NCI-H128 (cell line): ENCODE measurements around the gene SNX3.

ENCODE experiments used
- DNase-seq: peaks from one replicate; lab custom pipeline; 2025; ENCODE audit not compliant: unreplicated experiment; lab: John Stamatoyannopoulos, UW

Gene SNX3

GRCh38 chr6:108207013-108207412, 53.8 kb downstream of the SNX3 start:
- no peak for DNase-seq

GRCh38 chr6:108203189-108204112, 57.4 kb downstream of the SNX3 start:
- DNase-seq = no peak

DNA sequence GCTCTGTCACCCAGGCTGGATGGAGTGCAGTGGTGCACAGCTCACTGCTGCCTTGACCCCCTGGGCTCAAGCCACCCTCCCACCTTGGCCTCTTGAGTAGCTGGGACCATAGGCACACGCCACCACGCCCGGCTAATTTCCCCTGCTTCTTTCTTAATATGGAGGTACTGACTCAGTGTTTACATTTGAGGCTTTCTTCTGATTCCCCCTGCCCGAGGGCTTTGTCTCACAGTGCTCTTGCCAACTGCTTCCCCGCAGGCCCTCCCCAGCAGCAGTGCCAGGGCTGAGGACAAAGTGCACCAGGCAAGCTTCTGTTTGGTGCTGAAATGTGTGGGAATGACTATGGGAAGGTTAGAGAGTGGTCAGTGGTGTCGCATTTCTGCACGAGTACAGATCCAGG, 60.2 kb downstream of the SNX3 start:
- DNase-seq = no peak

GRCh38 chr6:108200186-108200585, 60.7 kb downstream of the SNX3 start:
- DNase-seq = no peak

DNA sequence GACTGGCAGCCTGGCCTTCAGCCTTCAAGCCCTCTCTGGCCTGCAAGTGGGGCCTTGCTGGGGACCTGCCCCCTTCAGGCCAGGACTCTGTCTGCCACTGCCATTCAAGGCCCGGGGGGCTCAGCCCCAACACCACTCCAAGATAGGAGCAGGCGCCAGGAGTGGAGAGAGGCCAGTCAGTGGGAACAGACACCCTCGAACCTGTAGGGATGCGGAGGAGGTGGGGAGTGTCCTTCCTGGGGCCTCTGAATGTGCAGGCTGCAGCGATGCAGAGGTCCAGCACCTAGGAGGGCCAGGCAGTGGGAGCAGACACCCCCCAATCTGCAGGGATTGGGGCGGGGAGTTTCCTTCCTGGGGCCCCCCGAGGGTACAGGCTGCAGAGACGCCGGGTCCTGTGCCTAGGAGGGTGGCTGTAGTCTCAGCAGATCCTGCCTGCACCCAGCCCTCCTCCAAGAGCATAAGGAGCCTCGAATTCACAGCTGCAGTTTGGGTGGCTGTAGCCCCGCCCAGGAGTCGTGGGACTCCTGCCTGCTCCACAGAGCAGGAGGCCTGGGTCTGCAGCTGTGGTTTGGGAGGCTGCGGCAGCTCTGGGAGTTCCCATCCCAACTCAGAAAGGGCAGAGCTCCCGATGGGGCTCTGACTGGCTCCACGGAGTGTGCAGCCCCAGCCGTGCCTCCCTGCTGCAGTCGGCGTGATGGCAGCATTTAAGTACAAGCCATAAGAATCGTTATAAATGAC, 61.9 kb downstream of the SNX3 start:
- no peak for DNase-seq

- no peak for DNase-seq
Observed at GRCh38 chr6:108195209-108195608, 65.6 kb downstream of the SNX3 start.

GRCh38 chr6:108194503-108194902, 66.3 kb downstream of the SNX3 start:
- DNase-seq = no peak

- no peak for DNase-seq
Observed at GRCh38 chr6:108193835-108194234, 67.0 kb downstream of the SNX3 start.

- DNase-seq = no peak
Observed at GRCh38 chr6:108193131-108193530, 67.7 kb downstream of the SNX3 start.

DNA sequence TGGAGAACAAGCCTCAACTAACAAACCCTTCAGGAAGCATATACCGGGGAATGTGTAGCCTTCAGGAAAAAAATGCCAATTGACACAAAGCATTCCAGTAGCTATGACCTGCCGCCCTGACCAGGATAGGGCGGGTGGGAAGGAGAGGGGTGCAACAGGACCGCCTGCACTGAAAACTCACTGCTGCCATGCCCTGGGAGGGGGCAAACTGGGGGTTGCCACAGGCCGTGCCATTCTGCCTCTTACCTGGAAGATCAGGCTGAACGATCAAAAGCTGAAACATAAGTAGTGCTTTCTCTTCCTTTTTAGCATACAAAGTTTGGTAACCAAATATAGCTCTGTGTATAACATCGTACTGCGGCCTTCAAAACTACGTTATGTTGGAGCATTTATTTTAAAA, 73.3 kb downstream of the SNX3 start:
- no peak for DNase-seq

- no peak for DNase-seq
Observed at GRCh38 chr6:108186226-108186625, 74.6 kb downstream of the SNX3 start.

DNA sequence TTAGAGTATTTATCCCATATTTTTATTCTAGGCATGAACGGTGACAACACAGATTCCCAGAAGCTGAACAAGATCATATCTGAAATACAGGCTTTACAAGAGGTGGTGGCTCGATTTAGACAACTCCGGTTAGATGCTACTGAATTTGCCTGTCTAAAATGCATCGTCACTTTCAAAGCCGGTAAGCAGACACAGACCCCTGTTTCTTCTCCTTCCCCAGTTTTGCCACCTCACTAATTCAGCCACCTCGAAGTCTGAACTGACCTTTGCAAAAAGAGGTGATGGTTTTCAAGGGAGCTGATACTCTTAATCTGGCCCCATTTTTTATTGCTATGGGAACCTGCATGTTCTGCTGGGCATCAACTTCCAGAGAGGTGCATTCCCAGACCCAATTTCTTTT, 80.1 kb downstream of the SNX3 start:
- DNase-seq = no peak

DNA sequence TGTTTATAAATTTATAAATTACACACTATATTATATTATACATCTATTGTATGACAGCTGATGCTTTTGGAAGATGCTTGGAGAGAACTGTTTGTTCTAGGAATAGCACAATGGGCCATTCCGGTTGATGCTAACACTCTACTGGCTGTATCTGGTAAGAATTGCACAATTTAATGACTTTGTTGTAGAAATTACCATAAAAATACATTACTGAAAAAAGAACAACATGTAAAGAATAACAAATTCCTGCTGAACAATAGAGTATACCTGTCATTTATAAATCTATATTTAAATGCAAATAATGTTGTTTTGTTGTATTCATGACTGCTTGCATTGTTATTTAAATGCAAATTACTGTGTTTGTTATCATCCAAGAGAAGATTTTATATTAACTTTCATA, 80.6 kb downstream of the SNX3 start:
- no peak for DNase-seq

- DNase-seq = no peak
Observed at GRCh38 chr6:108179741-108180140, 81.1 kb downstream of the SNX3 start.

DNA sequence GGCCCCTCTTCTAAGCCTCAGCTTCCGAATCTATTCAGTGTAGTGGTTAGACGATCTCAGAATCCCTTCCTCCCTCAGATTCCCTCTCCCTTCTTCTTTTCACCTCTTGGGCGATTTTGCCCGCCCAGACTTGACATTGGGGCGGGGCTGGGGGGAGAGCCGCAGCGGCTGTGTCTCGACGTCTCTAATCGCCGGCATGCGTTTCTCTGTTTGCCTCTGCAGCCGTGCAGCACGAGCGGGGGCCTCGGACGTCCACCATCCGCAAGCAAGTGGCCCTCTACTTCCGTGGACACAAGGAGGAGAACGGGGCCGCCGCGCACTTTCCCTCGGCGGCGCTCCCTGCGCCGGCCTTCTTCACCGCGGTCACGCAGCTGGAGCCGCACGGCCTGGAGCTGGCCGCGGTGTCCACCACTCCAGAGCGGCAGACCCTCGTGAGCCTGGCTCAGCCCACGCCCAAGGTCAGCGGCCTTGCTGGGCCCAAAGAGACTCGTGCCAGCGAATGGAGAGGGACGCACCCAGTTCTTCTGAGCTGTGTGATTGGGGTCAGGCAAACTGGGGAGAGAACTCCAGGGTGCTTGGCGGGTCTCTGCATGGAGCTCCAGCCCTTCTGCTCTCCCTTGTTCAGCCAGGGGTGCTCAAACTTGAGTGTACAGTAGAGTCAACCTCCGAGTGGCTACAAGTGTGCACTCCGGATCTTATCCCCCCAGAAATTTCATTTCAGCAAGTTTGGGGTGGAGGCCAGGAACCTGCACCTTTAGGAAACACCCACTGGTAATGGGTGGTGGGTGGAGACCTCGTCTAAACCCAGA, 84.4 kb downstream of the SNX3 start:
- DNase-seq = no peak

GRCh38 chr6:108175592-108176279, 85.1 kb downstream of the SNX3 start:
- DNase-seq = no peak

DNA sequence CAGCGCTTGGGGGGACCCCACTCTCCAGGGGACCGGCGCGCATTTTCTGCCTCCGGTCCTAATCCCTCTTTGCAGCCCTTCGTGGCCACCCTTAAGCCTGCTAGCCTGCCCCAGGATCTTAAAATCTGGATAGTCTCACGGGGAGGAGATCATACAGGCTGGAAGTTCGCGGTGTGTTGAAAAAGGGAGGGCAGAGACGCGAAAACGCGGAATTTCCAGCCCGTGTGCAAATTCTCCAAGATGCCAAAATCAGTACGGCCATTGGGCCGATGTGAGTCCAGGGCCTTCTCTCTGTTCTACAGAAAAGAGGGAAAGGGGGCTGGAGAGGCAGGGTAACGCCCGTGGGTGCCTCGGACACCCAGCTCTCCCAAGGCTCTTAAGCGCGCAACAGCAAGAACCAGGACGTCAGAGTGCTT, 85.7 kb downstream of the SNX3 start:
- no peak for DNase-seq

- DNase-seq = no peak
Observed at GRCh38 chr6:108174371-108175175, 86.3 kb downstream of the SNX3 start.

DNA sequence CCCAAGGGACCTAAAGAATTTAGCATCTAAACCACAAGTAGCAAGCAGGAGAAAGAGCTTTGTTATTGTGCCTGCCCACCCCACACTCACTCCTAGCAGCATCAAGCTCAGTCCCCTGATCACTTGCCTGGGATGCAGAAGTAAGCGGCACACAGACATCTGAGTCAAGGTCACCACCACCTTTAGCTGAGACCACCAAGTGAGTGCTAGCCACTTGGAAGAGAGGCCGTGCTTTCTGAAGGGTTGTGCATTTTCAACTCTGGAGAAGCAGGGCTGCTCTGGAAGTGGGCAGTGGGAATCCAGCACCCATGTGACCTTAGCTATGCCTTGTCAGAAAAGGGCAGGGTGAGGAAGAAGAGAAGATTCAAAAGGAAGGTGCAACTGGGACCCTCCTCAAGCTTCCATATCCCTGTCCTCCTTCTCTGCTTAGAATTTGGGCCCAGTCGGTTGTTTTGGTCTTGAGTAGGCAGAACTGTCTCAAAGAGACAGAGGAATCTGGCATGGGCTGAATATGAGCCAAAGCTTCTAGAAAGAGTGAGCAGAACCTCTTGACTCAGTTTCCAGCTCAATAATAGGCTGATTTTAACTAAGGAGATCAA, 88.8 kb downstream of the SNX3 start:
- no peak for DNase-seq
